ENCODE data around the gene FMO3.

Gene FMO3

GRCh38 chr1:171142416-171143385 lies 52.0 kb downstream of the FMO3 start (continued):
- TF ChIP-seq TSHZ1 (tag by site-specific recombination; IDR thresholded peaks at IDR 0.05; ENCODE audit: borderline replicate concordance) (peak; percentile 72; the same call in 1 of the 2 replicates), INSM2 (tag by site-specific recombination; IDR thresholded peaks at IDR 0.05) (peak; percentile 26; the same call in 1 of the 2 replicates), ZNF548 (tag by site-specific recombination; IDR thresholded peaks at IDR 0.05) (no peak), ZNF174 (tag by site-specific recombination; IDR thresholded peaks at IDR 0.05) (no peak), ZNF26 (tag by site-specific recombination; IDR thresholded peaks at IDR 0.05) (no peak), FEZF1 (tag by site-specific recombination; IDR thresholded peaks at IDR 0.05) (peak; percentile 51; the same call in 1 of the 2 replicates), ZSCAN16 (tag by site-specific recombination; IDR thresholded peaks at IDR 0.05) (peak; percentile 99), ZNF692 (tag by site-specific recombination; IDR thresholded peaks at IDR 0.05) (peak; percentile 14; the same call in 1 of the 2 replicates), GLIS1 (tag by site-specific recombination; IDR thresholded peaks at IDR 0.05) (peak; percentile 68), ZNF670 (tag by site-specific recombination; IDR thresholded peaks at IDR 0.05; ENCODE audit: low read depth) (no peak), ZNF121 (tag by site-specific recombination; IDR thresholded peaks at IDR 0.05) (no peak), ZNF239 (tag by site-specific recombination; IDR thresholded peaks at IDR 0.05) (no peak), ZNF354C (tag by site-specific recombination; IDR thresholded peaks at IDR 0.05; ENCODE audit: borderline replicate concordance, low read depth) (no peak), ZBTB1 (tag by site-specific recombination; IDR thresholded peaks at IDR 0.05) (no peak), ZNF664 (tag by site-specific recombination; IDR thresholded peaks at IDR 0.05) (no peak), ZNF514 (tag by site-specific recombination; IDR thresholded peaks at IDR 0.05) (no peak), ZNF510 (tag by site-specific recombination; IDR thresholded peaks at IDR 0.05; ENCODE audit: insufficient replicate concordance) (peak; percentile 14), ZFP3 (tag by site-specific recombination; IDR thresholded peaks at IDR 0.05; ENCODE audit: low read depth) (no peak), KLF8 (tag by site-specific recombination; IDR thresholded peaks at IDR 0.05) (no peak), KLF1 (tag by site-specific recombination; IDR thresholded peaks at IDR 0.05) (0 out of 2 replicates have a peak, but pooled peaks have one; percentile 10), ZNF677 (tag by site-specific recombination; IDR thresholded peaks at IDR 0.05) (no peak), ZNF2 (tag by site-specific recombination; IDR thresholded peaks at IDR 0.05) (no peak), ZNF529 (tag by site-specific recombination; IDR thresholded peaks at IDR 0.05; ENCODE audit: insufficient replicate concordance) (no peak), ZNF660 (tag by site-specific recombination; IDR thresholded peaks at IDR 0.05) (no peak), YY2 (tag by site-specific recombination; IDR thresholded peaks at IDR 0.05) (no peak), ZSCAN5A (tag by site-specific recombination; IDR thresholded peaks at IDR 0.05) (no peak), ZNF701 (tag by site-specific recombination; IDR thresholded peaks at IDR 0.05) (no peak), GLI2 (tag by site-specific recombination; IDR thresholded peaks at IDR 0.05; ENCODE audit: borderline replicate concordance, low read depth) (peak; percentile 60; the same call in 1 of the 2 replicates), ZBTB21 (tag by site-specific recombination; IDR thresholded peaks at IDR 0.05) (peak; percentile 34; the same call in 1 of the 2 replicates), MZF1 (tag by site-specific recombination; IDR thresholded peaks at IDR 0.05; ENCODE audit: borderline replicate concordance) (peak; percentile 56; the same call in 1 of the 2 replicates)
